ENCODE results near the gene CEACAM8.
"Not testable (repeated sequence)": the region's sequence is repeated elsewhere in the genome, so short reads cannot be mapped to it uniquely, and the experiment has no call there.

CEACAM8 gene

DNA sequence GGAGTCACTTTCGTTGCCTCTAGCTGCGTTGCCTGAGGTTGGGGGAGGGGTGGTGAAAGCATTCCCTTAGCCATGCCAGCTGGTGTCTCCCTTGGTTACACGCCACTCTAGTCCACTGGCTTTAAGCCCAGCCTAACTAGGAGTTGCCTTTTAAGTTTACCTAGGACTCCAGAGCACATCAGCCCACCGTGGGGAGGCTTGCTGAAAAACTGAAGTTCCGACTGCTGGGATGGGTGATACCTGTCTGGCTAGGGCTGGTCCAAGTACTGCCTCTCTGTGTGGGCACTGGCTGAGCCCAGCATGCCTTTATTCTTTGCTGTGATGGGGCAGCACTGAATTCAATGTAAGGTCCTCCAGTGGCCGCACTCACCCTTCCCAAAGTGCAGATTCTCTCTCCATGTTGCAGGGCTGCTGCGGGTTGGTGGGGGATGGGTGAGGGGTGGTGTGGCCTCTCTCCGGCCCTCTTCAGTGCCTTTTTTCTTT lies 54.6 kb downstream of the CEACAM8 start:
- no peak for DNase-seq

DNA sequence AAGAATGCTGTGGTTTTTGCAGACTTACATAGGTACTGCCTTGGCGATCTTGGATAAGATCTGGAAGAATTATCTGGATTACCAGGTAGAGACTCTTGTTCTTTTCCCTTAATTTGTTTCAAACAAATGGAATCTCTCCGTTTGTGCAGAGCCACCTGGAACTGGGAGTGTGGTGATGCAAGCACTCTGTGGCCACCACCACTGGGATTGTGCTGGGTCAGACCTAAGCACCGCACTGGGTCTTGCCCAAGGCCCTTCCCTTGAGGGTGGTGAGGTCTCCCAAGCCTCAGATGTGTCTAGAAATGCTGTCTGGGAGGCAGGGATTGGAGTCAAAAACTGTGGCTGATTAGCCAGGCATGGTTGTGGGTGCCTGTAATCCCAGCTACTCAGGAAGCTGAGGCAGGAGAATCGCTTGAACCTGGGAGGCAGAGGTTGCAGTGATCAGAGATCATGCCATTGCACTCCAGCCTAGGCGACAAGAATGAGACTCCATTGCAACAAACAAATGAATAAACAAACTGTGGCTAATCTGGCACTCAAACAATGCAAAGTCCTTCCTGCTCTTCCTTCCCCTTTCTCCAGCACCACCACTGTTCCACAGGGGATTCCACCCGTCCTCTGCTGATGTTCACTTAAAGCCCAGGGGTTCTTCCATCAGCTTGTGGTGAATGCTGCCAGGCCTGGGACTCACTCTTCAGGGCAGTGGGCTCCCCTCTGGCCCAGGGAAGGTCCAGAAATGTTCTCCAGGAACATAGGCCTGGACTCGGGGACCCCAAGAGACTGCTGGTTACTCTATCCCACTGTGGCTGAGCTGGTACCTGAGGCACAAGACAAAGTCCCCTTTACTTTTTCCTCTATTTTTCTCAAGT lies 55.6 kb downstream of the CEACAM8 start:
- DNase-seq = no peak

DNA sequence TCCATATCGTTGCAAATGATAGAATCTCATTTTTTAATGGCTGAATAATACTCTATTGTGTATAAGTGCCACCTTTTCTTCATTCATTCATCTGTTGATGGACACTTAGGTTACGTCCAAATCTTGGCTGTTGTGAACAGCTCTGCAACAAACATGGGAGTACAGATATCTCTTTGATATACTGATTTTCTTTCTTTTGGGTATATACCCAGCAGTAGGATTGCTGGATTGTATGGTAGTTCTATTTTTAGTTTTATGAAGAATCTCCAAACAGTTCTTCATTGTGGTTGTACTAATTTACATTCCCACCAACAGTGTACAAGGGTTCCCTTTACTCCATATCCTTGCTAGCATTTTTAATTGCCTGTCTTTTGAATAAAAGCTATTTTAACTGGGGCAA lies 59.4 kb downstream of the CEACAM8 start:
- not testable (repeated sequence) for DNase-seq

DNA sequence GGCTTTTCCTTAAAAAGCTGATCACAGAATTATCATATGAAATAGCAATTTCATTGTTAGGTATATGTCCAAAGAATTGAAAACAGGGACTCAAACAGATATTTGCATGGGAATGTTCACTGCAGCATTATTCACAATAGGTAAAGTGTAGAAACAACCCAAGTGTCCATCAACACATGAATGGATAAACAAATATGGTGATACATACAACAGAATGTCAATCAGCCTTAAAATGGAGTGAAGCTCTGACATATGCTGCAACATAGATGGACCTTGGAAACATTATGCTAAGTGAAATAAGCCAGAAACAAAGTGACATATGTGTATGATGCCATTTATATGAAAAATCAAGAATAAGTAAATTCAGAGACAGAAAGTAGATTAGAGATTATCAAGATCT lies 60.3 kb downstream of the CEACAM8 start:
- no peak for DNase-seq

DNA sequence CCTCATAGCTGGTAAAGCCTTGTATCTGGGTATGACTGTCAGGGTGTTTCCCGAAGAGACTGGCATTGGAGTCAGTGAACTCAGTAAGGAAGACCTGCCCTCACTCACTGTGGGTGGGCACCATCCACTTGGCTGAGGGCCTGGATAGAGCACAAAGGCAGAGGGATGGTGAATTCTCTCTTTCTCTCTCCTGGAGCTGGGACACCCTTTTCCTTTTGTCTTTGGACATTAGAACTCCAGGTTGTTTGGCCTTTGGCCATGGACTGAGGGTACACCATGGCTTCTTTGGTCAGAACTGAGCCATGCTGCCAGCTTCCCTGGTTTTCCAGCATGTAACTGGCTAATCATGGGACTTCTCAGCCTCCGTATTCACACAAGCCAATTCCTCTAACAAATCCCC lies 61.8 kb downstream of the CEACAM8 start:
- no peak for DNase-seq

DNA sequence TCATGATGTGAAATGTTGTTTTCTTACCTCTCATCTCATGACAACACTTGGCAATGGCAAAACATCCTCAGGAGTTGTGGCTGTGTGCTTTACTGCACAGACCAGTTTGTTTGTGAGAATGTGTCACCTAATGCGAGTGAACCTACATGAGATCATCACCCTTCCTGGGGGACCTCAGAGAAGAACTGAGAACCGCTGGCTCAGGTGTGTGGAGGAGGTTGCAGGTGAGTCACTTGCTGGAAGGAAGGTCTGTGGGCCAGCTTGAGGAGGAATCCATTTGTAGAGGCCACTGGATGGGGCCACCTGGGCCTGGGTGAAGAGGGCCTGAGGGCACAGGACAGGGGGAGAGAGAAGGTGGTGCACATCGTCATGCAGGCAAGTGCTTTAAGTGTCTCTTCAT lies 63.4 kb downstream of the CEACAM8 start:
- no peak for DNase-seq
